MCF 10A (cell line): ENCODE measurements around the gene CCNI2. TPM values are rescaled to one million over a fixed set of nuclear protein-coding genes. Genes with fewer than 3 reads are reported as not detected.

Source experiments
- BruUV-seq: library from RNA; stranded (reverse); fragments of 400-500 nt; replicated peaks from 2 replicates; lab custom pipeline; 2021; lab: Mats Ljungman, UMichigan
- CTCF ChIA-PET: fragments of 300-600 bp; sonication (Branson Sonifier 250); formaldehyde crosslinking; extraction: SDS; loops from one replicate; lab custom pipeline; 2021; ENCODE audit warnings: antibody characterized with exemption, inconsistent platforms; lab: Yijun Ruan, JAX
- POLR2A ChIA-PET: fragments of 300-600, 350-650 bp; sonication (Branson Sonifier 250); formaldehyde crosslinking; extraction: SDS; loops from one replicate; lab custom pipeline; 2020; ENCODE audit warnings: antibody characterized with exemption, inconsistent platforms; lab: Yijun Ruan, JAX
- DNase-seq: peaks from one replicate; pipeline ENCODE4 v3.0.0-alpha.2; 2018; ENCODE audit not compliant: unreplicated experiment
- H3K27ac Mint-ChIP-seq: one replicate; pipeline ENCODE4 v1.8.0; 2022; ENCODE audit warnings: mild to moderate bottlenecking, low read depth, mixed read lengths; ENCODE audit not compliant: unreplicated experiment
- H3K27me3 Mint-ChIP-seq: one replicate; pipeline ENCODE4 v1.8.0; 2022; ENCODE audit warnings: mixed read lengths; ENCODE audit not compliant: insufficient read depth, unreplicated experiment
- H3K36me3 Mint-ChIP-seq: one replicate; pipeline ENCODE4 v1.8.0; 2022; ENCODE audit warnings: mild to moderate bottlenecking, moderate library complexity, mixed read lengths; ENCODE audit not compliant: insufficient read depth, unreplicated experiment
- H3K4me1 Mint-ChIP-seq: one replicate; pipeline ENCODE4 v1.8.0; 2022; ENCODE audit warnings: mixed read lengths; ENCODE audit not compliant: insufficient read depth, unreplicated experiment
- H3K4me3 Mint-ChIP-seq: one replicate; pipeline ENCODE4 v1.8.0; 2022; ENCODE audit warnings: mild to moderate bottlenecking, moderate library complexity, mixed read lengths; ENCODE audit not compliant: unreplicated experiment
- H3K9me3 Mint-ChIP-seq: one replicate; pipeline ENCODE4 v1.8.0; 2022; ENCODE audit warnings: mixed read lengths; ENCODE audit not compliant: unreplicated experiment
- intact Hi-C: fragments of 100-400 bp; cut with micrococcal nuclease; formaldehyde crosslinking; loops from 2 replicates; pipeline ENCODE4 v1.14.1; 2022
- total RNA-seq: library from RNA; stranded (reverse); gene quantifications from 2 replicates; pipeline ENCODE4 v1.2.3, GENCODE V29; 2022
- TF ChIP-seq, protein P1 (sequence below): fragments of 200-600 bp; IDR thresholded peaks from one replicate; pipeline ENCODE4 v1.8.0; 2022; ENCODE audit warnings: antibody characterized with exemption, mild to moderate bottlenecking; ENCODE audit not compliant: unreplicated experiment

Gene CCNI2
- total RNA-seq, 1 experiment from 2014 or later, result 0.16 TPM

GRCh38 chr5:132767150-132767549 lies 19.9 kb downstream of the CCNI2 start:
- Mint-ChIP-seq H3K4me1 (no peaks in the 10 kb centered on the region), H3K27me3 (no peaks in the 10 kb centered on the region), H3K4me3 (no peak overlapping the region), H3K36me3 (peaks cover 16% of the 10 kb centered on the region), H3K27ac (no peak overlapping the region), H3K9me3 (no peaks in the 10 kb centered on the region)
- BruUV-seq, result no TSS peak
- TF ChIP-seq, protein P1, sequence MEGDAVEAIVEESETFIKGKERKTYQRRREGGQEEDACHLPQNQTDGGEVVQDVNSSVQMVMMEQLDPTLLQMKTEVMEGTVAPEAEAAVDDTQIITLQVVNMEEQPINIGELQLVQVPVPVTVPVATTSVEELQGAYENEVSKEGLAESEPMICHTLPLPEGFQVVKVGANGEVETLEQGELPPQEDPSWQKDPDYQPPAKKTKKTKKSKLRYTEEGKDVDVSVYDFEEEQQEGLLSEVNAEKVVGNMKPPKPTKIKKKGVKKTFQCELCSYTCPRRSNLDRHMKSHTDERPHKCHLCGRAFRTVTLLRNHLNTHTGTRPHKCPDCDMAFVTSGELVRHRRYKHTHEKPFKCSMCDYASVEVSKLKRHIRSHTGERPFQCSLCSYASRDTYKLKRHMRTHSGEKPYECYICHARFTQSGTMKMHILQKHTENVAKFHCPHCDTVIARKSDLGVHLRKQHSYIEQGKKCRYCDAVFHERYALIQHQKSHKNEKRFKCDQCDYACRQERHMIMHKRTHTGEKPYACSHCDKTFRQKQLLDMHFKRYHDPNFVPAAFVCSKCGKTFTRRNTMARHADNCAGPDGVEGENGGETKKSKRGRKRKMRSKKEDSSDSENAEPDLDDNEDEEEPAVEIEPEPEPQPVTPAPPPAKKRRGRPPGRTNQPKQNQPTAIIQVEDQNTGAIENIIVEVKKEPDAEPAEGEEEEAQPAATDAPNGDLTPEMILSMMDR, result no peak
- POLR2A ChIA-PET, result interaction anchor here (1.1 to 2.0 kb wide), 2 partner anchors 9 to 29 kb away, joined by 9 to 10 read pairs; partner anchors contain the start of genes KIF3A and SEPTIN8
- CTCF ChIA-PET, result interaction anchor here (0.7 to 1.0 kb wide), 3 partner anchors 9 to 51 kb away, joined by 3 read pairs; no protein-coding TSS in a partner anchor
- intact Hi-C loops, result no loop called here
- no peak for DNase-seq

GRCh38 chr5:132768485-132768868 lies 21.3 kb downstream of the CCNI2 start:
- H3K9me3 Mint-ChIP-seq, result no peaks in the 10 kb centered on the region
- peaks cover 6% of the 10 kb centered on the region for H3K36me3 Mint-ChIP-seq
- peaks cover under 1% of the 10 kb centered on the region for H3K4me1 Mint-ChIP-seq
- TF ChIP-seq, protein P1, result no peak
- no peak overlapping the region for H3K4me3 Mint-ChIP-seq
- BruUV-seq, result no TSS peak
- no peak for DNase-seq
- ChIA-PET CTCF (interaction anchor here (0.8 to 1.4 kb wide), 2 partner anchors 49 to 51 kb away, joined by 3 to 5 read pairs; no protein-coding TSS in a partner anchor), POLR2A (interaction anchor here (2.0 kb wide), 1 partner anchor 31 kb away, joined by 9 read pairs; the partner anchor contains the start of gene KIF3A)
- H3K27ac Mint-ChIP-seq, result no peak overlapping the region
- intact Hi-C loops, result no loop called here
- H3K27me3 Mint-ChIP-seq, result no peaks in the 10 kb centered on the region

DNA sequence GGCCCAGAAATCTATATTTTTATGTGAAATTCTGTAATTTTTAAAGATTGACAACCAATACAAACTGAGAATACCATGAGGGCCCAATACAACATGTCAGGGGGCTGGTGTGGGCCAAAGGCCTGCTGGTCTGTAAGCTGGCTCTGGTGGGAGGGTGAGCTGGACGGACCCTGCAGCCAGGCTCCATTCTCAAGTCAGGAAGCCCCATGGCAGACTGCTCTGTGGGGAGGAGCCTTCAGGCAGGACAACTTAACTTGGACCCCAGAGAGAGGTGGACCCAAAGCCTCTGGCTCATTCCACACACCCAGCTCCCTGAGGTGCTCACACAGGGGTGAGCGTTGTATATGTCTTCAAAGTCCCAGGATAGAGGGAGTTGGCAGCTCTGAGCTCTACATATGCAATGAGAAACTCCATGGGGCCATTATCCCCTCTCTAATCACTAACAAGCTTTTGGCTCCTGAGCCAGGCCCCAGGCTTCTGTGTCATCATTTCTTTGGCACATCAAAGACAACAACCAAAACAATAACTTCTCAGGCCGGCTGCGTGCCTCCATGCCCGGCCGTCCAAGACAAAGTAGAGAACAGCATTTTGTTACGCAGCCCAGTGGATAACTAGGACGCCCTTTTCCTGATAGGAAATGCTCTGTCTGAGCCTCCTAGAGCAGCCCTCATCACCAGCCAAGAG lies 23.4 kb downstream of the CCNI2 start:
- no peak overlapping the region for H3K27ac Mint-ChIP-seq

GRCh38 chr5:132771503-132771998 lies 24.3 kb downstream of the CCNI2 start:
- no peak for DNase-seq
- H3K27me3 Mint-ChIP-seq, result no peaks in the 10 kb centered on the region
- H3K36me3 Mint-ChIP-seq, result no peaks in the 10 kb centered on the region
- TF ChIP-seq, protein P1, result no peak
- BruUV-seq, result no TSS peak
- ChIA-PET CTCF (interaction anchor here (0.9 to 1.5 kb wide), 2 partner anchors 16 to 17 kb away, joined by 3 to 4 read pairs; no protein-coding TSS in a partner anchor), POLR2A (interaction anchor here (0.7 kb wide), 1 partner anchor 10 kb away, joined by 7 read pairs; no protein-coding TSS in a partner anchor)
- H3K9me3 Mint-ChIP-seq, result no peaks in the 10 kb centered on the region
- H3K4me1 Mint-ChIP-seq, result peaks cover 19% of the 10 kb centered on the region
- no peak overlapping the region for H3K27ac Mint-ChIP-seq
- intact Hi-C loops, result no loop called here
- no peak overlapping the region for H3K4me3 Mint-ChIP-seq

More for the DNA sequence above, 23.4 kb downstream of the CCNI2 start:
- POLR2A ChIA-PET, result no interaction called here
- TF ChIP-seq, protein P1, result no peak
- DNase-seq, result no peak
- Mint-ChIP-seq H3K4me1 (peaks cover 18% of the 10 kb centered on the region), H3K4me3 (no peak overlapping the region), H3K27me3 (no peaks in the 10 kb centered on the region), H3K9me3 (no peaks in the 10 kb centered on the region), H3K36me3 (no peaks in the 10 kb centered on the region)
- intact Hi-C loops, result no loop called here
- CTCF ChIA-PET, result interaction anchor here (0.8 to 1.5 kb wide), 3 partner anchors 17 to 245 kb away, joined by 4 to 9 read pairs (median 5); no protein-coding TSS in a partner anchor
- no TSS peak for BruUV-seq
